Endothelial cell (in vitro differentiated cells): ENCODE measurements around the gene SCYGR2. TPM values are rescaled to one million over a fixed set of nuclear protein-coding genes. Genes with fewer than 3 reads are reported as not detected.

Source experiments
- DNase-seq: peaks from one replicate; pipeline ENCODE4 v3.0.0; 2021; ENCODE audit warnings: low spot score
- H3K27ac Mint-ChIP-seq: one replicate; pipeline ENCODE4 v1.8.0; 2021; ENCODE audit warnings: mixed read lengths, inconsistent platforms; ENCODE audit not compliant: unreplicated experiment
- H3K27me3 Mint-ChIP-seq: one replicate; pipeline ENCODE4 v1.8.0; 2021; ENCODE audit warnings: mild to moderate bottlenecking, moderate library complexity, mixed read lengths, inconsistent platforms; ENCODE audit not compliant: unreplicated experiment
- H3K36me3 Mint-ChIP-seq: one replicate; pipeline ENCODE4 v1.8.0; 2021; ENCODE audit warnings: mild to moderate bottlenecking, low read depth, mixed read lengths, inconsistent platforms; ENCODE audit not compliant: unreplicated experiment
- H3K4me1 Mint-ChIP-seq: one replicate; pipeline ENCODE4 v1.8.0; 2021; ENCODE audit warnings: mild to moderate bottlenecking, mixed read lengths, inconsistent platforms; ENCODE audit not compliant: unreplicated experiment
- H3K4me3 Mint-ChIP-seq: one replicate; pipeline ENCODE4 v1.8.0; 2021; ENCODE audit warnings: mild to moderate bottlenecking, mixed read lengths, inconsistent platforms; ENCODE audit not compliant: unreplicated experiment
- H3K9me3 Mint-ChIP-seq: one replicate; pipeline ENCODE4 v1.8.0; 2021; ENCODE audit warnings: mixed read lengths, inconsistent platforms; ENCODE audit not compliant: unreplicated experiment
- CTCF ChIP-seq: fragments of 200-600 bp; sonication (generic); IDR thresholded peaks from one replicate; pipeline ENCODE4 v1.5.0; 2021; ENCODE audit warnings: antibody characterized with exemption; ENCODE audit not compliant: unreplicated experiment
- total RNA-seq: library from RNA; stranded (reverse); fragmentation: NEBNext Ultra II Directional; extraction: Animal tissue kit (Norgen Biotek cat#: 25700); gene quantifications from one replicate; pipeline ENCODE4 v1.2.1, GENCODE V29; 2021; ENCODE audit not compliant: unreplicated experiment

SCYGR2 gene
- total RNA-seq, 1 donor from 2014 or later, result not detected

- no peaks in the 10 kb centered on the region for H3K27me3 Mint-ChIP-seq
- no peak for TF ChIP-seq CTCF
- no peak overlapping the region for H3K27ac Mint-ChIP-seq
- no peak overlapping the region for H3K4me3 Mint-ChIP-seq
- no peaks in the 10 kb centered on the region for H3K36me3 Mint-ChIP-seq
- no peaks in the 10 kb centered on the region for H3K4me1 Mint-ChIP-seq
- no peak for DNase-seq
- H3K9me3 Mint-ChIP-seq, result no peaks in the 10 kb centered on the region
These were observed 24.5 kb downstream of the SCYGR2 start for GRCh38 chr2:227623226-227623625.

GRCh38 chr2:227625420-227625819, 26.7 kb downstream of the SCYGR2 start:
- Mint-ChIP-seq H3K9me3 (no peaks in the 10 kb centered on the region), H3K27ac (no peak overlapping the region), H3K27me3 (no peaks in the 10 kb centered on the region), H3K4me3 (no peak overlapping the region), H3K36me3 (no peaks in the 10 kb centered on the region), H3K4me1 (no peaks in the 10 kb centered on the region)
- no peak for DNase-seq
- no peak for TF ChIP-seq CTCF

- Mint-ChIP-seq H3K36me3 (no peaks in the 10 kb centered on the region), H3K27ac (no peak overlapping the region)
These were observed 28.0 kb downstream of the SCYGR2 start for GRCh38 chr2:227626580-227627151.

GRCh38 chr2:227627769-227628168, 29.1 kb downstream of the SCYGR2 start:
- TF ChIP-seq CTCF, result no peak
- Mint-ChIP-seq H3K27me3 (no peaks in the 10 kb centered on the region), H3K9me3 (no peaks in the 10 kb centered on the region), H3K4me1 (no peaks in the 10 kb centered on the region), H3K36me3 (no peaks in the 10 kb centered on the region), H3K27ac (no peak overlapping the region), H3K4me3 (no peak overlapping the region)
- DNase-seq, result no peak

More at GRCh38 chr2:227626580-227627151, 28.0 kb downstream of the SCYGR2 start:
- Mint-ChIP-seq H3K27me3 (no peaks in the 10 kb centered on the region), H3K9me3 (no peaks in the 10 kb centered on the region), H3K4me3 (no peak overlapping the region), H3K4me1 (no peaks in the 10 kb centered on the region)
- no peak for DNase-seq
- TF ChIP-seq CTCF, result no peak

GRCh38 chr2:227629435-227629834, 30.7 kb downstream of the SCYGR2 start:
- Mint-ChIP-seq H3K36me3 (no peaks in the 10 kb centered on the region), H3K27ac (no peak overlapping the region), H3K4me3 (no peak overlapping the region), H3K27me3 (no peaks in the 10 kb centered on the region), H3K4me1 (no peaks in the 10 kb centered on the region), H3K9me3 (no peaks in the 10 kb centered on the region)
- DNase-seq, result no peak
- no peak for TF ChIP-seq CTCF
